ENCODE measurements around the gene CTSA. TPM values are rescaled to one million over a fixed set of nuclear protein-coding genes. Genes with fewer than 3 reads are reported as not detected.
"Not testable (repeated sequence)": the region's sequence is repeated elsewhere in the genome, so short reads cannot be mapped to it uniquely, and the experiment has no call there.

CTSA gene
- polyA plus RNA-seq, 12 donors: 54.5 to 110 (median 60.1) TPM; not detected in 1

DNA sequence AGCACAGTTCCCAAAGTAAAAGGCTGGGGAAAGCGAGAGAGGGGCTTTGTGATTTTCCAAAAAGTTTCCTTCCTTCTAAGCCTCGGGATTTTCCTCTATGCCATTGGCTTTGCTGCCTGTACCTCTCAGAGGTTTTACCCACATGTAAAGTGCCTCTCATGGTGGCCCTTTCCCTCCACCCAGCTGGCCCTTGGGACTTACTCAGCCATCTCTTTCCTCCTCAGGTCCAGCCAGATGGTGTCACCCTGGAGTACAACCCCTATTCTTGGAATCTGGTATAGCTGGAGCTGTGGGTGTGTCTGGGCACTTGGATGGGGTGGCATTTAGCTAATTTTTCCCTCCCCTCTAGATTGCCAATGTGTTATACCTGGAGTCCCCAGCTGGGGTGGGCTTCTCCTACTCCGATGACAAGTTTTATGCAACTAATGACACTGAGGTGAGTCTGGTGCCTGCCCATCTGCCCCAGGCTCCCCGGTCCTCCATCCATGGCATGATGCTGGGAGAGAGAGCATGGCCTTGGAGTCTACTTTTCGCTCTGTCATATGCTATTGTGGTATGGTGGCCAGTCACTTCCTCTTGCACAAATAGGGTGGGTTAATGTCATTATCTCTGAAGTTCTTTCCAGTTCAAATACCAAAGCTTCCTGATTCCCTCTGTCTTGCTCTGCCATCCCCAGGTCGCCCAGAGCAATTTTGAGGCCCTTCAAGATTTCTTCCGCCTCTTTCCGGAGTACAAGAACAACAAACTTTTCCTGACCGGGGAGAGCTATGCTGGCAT, 1.1 kb downstream of the CTSA start:
- no peak for DNase-seq

DNA sequence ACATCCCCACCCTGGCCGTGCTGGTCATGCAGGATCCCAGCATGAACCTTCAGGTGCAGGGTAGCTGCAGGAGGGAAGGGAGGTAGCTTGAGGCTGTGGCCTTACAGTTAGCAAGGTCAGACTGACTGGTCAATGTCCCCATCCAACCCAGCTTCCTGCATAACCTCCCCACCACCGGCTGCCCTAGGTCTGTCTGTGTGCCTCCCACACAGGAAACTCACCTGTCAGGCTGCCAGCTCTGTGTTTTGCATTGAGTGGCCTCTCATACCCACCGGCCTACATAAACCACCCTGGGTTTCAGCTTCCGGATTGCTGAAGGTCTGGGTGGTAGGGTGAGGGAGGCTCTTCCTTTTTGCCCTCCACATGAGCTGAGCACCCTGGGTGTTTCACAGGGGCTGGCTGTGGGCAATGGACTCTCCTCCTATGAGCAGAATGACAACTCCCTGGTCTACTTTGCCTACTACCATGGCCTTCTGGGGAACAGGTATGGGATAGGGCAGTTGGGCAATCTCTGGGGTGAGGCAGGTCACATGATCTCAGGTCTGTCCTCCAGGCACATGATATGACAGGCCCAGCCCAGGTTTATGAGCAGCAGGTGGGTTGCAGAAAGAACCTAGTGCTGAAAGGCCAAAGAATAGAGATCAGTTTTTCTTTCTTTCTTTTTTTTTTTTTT, 1.8 kb downstream of the CTSA start:
- no peak for DNase-seq

DNA sequence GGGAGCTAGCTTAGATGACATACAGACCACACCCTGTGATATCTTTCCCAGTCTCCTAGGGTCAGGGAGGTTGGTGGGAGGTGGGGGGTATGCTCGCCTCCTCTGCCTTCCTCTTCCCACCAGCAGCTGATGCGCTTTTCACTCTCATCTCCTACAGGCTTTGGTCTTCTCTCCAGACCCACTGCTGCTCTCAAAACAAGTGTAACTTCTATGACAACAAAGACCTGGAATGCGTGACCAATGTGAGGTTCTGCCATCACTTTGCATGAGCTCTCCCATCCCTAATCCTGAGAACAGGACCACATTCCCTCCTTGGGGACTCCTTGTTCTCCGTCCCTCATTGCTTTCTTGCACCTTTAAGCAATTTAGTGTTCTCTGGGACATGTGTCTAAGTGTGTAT, 2.7 kb downstream of the CTSA start:
- no peak for DNase-seq

DNA sequence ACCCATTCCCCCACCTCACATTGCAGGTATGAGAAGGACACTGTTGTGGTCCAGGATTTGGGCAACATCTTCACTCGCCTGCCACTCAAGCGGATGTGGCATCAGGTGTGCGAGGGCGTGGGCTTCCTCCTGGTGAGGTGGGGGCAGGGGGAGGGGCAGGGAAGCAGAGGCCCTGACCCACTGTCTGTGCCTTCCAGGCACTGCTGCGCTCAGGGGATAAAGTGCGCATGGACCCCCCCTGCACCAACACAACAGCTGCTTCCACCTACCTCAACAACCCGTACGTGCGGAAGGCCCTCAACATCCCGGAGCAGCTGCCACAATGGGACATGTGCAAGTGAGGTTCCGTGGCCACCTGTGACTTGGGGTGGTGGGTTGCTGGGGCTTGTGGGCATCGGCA, 3.7 kb downstream of the CTSA start:
- no peak for DNase-seq

DNA sequence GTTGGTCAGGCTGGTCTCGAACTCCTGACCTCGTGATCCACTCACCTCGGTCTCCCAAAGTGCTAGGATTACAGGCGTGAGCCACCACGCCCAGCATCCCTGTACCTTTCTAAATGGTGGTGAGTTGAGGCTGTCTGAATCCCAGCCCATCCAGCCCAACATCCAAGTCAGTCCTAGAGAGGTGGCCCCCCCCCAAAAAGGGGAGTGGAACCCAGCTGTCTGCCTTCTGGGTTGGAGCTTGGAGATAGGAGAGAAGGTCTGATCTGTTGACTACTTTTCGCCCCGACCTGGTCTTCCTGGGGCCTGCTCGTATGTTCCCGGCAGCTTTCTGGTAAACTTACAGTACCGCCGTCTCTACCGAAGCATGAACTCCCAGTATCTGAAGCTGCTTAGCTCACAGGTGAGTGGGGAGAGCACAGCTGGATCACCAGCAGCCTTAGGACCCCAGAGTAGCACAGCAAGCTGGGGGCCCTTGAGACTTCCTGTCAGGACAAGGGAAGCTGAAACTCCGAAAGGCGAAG, 5.6 kb downstream of the CTSA start:
- DNase-seq: no peak

DNA sequence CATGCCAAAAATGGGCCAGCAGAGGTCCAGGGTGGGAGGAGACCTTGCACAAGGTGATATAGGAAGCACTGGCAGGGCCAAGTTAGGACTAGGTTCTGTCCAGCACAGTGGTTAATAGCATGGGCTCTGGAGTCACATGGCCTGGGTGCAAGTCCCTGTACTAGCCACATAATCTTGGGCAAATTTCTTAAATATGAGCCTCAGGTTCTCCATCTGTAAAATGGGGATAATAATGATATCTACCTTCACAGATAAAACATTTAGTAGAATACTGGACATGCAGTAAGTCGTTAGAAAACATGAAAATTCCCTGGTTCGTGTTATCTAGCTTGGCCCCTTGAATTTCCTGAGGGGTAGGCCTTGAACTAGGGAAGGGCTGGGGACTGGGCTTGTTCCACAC, 6.2 kb downstream of the CTSA start:
- no peak for DNase-seq

DNA sequence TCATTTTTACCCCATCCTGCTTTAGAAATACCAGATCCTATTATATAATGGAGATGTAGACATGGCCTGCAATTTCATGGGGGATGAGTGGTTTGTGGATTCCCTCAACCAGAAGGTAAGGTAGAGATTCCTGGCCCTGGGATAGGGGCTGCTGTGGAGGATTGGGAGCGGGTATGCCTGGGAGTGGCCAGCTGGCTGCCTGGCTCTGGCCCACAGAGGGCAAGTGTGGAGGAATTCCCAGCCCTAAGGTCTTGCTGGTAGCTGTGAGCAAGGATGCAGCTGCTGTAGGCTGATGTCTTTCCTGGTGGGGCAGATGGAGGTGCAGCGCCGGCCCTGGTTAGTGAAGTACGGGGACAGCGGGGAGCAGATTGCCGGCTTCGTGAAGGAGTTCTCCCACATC, 6.6 kb downstream of the CTSA start:
- no peak for DNase-seq

DNA sequence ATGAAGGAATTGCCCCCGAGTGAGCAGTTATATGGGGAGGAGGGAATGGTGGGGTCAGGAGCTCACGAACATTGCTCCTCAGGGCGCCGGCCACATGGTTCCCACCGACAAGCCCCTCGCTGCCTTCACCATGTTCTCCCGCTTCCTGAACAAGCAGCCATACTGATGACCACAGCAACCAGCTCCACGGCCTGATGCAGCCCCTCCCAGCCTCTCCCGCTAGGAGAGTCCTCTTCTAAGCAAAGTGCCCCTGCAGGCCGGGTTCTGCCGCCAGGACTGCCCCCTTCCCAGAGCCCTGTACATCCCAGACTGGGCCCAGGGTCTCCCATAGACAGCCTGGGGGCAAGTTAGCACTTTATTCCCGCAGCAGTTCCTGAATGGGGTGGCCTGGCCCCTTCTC, 7.2 kb downstream of the CTSA start:
- DNase-seq: no peak

DNA sequence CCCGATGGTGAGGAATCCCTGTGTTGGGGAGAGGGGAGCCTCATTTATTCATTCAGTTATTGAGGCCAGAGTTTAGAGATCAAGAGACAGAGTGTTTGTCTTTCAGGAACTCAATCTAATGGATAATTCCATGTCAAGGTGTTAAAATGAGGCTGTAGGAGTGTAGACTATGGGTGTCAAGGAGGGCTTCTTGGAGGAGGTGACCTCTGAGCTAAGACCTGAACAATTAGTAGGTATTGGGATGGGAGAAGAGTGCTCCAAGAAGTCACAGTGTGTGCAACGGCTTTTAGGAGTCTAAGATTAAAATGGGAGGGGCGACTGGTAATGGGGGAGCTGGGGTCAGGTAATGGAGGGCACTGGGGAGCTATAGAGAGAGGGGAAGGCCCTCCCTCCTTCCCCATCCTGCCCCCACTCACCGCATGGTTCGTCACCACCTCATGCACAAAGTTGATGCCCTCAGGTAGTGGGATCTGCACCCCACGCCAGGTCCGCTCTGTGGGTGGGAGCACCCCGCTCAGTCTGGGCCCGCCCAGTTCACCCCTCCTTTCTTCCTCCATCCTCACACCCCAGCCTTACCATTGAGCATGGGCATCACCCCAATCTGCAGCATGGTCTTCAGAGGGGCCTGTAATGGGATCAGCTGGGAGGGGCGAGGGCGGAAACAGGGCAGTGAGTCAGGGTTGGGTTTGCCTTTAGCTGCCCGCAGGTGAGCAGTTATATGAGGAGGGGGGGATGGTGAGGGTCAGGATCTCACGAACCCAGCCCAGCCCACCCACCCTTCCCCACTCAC, 8.1 kb downstream of the CTSA start:
- DNase-seq: no peak

DNA sequence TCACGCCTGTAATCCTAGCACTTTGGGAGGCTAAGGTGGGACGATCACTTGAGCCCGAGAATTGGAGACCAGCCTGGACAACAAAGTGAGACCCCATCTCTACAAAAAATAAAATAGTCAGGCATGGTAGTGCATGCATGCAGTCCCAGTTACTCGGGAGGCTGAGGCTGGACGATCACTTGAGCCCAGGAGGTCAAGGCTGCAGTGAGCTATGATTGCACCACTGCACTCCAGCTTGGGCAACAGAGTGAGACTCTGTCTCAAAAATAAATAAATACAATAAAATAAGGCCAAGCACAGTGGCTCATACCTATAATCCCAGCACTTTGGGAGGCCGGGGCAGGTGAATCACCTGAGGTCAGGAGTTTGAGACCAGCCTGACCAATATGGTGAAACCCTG, 10.2 kb downstream of the CTSA start:
- DNase-seq: not testable (repeated sequence)

DNA sequence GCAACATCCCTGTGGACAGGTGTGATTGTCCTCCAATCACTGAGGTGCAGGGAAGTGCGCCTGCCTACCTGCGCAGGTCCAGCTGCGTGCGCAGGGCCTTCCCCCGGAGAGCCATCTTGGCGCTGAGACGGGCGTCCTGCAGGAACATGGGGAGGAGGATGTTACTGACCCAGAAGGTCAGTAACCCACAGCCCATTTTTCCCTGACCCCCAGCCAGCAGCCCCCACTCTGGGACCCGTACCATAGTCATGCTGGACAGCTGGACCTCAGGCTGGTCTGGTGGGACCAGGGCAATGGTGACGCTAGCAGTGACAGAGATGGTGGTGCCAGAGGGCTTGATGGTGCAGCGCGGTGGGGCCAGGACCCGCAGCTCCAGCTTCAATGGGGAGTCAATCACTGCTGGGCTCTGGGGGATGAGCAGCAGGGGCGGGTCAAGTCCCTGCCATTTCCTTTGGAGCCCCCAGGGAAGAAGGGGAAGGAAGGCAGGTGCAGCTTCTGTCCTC, 11.1 kb downstream of the CTSA start:
- no peak for DNase-seq

DNA sequence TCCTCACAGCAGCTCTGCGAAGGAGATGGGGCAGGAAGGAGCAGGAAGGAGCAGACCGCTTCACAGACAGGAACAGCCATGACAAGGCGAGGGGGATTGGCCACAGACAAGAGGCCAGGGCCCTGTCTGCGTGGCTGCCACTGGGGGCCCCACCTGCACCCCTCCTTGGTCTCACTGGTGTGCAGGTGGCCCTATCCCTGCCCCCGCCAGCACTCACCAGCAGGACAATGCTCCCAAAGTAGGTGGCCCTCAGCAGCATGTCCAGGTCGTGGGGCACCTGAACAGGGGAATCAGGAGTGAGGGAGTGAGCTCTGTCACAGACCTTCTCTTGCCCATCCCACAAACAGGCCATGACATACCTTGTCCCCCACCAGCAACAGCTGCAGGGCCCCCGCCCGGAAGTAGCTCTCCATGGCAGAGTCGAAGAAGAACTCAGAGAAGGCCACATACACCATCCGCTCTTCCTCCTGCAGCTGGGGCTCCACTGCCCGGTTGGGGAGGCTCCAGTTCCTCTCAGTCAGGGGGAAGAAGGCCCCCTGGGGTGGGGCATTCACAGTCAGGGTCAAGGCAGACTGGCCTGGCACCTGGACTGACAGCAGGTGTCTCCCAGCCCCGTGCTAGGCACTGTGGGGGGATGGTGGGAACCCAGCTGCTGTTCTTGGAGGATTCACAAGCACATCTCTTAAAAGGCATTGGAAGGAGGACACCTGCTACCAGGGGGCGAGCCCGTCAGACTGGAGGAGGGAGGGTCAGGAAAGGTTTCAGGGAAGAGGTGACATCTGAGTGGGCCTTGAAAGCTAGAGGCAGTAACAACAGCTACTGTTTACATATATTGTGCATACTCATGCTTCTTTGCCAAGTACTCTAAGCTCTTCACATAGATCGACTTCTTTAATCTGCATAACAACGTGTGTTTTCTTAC, 13.7 kb downstream of the CTSA start:
- no peak for DNase-seq

DNA sequence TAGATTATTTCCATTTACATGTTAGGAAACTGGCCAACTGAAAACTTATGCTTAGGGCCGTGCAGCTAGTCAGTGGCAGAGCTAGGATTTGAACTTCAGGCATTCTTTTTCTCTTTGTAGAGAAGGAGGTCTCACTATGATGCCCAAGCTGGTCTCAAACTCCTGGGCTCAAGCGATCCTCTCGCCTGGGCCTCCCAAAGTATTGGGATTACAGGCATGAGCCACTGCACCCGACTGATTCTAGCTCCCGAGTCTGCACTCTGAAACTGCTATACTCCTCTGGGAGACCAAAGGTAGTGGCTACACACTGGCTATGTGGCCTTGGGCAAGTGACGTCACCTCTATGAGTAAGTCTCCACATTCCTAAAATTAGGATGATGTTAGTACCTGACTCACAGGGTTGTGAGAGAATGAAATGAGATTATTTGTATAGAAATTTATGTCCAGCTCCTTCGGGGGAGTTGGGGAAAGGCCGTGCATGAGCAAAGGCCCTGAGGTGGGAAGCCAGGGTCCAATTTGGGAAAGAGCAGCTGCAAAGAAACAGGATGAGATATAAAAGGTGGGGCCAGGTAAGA, 14.5 kb downstream of the CTSA start:
- DNase-seq: no peak

DNA sequence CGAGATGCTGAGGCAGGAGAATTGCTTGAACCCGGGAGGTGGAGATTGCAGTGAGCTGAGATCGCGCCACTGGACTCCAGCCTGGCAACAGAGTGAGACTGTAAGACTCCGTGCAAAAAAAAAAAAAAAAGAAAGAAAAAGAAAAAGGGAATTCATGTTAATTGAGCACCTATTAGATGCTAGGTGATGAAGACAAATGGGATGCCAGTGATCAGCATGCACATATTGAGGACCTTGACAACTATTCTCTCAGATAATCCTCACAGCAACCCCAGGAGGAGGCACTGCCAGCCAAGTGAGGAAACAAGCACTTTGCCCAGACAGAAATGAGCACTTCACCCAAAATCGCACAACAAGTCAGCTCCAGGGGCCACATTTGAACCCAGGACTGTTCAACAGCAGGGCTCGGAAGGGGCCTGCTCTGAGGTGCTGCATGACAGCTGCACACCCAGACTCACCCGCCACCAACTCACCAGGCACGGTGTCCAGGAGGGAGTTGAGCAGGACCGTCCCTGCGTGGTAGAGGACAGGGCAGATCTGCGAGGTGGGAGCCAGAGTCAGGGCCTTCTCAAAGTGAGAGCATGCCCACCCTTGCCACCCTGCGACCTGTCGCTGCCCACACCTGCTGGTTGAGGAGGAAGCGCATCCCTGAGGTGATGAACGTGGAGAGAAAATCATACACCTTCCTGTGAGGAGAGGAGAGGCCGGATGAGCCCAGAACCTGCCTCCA, 16.2 kb downstream of the CTSA start:
- DNase-seq: no peak

DNA sequence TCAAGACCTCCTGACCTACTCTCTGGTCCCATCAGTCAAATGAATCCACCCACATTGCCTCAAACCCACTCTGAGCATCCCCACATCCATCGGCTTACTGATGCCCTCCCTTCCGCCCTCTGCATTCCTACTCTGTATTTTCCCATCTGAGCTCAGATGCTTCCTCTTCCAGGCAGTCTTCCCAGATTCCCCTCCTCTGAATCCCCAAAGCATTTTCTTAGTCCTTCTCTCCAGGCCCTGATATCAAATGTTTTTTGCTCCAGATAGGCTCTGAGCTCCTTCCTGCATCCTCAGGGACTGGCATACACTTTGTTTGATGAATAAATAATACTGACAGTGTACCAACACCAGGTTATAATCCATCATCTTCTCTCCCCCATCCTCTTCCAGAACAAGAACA, 16.9 kb downstream of the CTSA start:
- DNase-seq: no peak

DNA sequence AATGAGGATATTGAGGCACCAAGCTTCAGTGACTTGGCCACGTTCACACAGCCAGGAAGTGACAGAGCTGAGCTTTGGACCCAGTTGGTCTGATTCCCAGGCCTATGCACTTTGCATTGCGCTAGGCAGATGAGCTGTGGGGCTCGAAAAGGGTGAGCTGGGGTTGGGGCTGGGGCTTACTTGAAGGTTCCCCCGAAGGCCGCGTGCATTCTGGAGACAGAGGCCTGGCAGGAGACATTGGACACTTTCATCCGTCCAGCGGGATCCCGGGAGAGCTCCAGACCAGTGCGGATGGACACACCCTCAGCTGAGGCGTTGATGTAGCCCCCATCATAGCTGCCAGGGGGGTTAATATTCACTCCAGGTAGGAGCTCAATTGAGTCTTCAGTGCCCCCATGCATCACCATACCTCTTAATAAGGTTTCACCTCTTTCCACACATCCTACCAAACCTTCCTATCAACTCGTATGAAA, 18.2 kb downstream of the CTSA start:
- no peak for DNase-seq

DNA sequence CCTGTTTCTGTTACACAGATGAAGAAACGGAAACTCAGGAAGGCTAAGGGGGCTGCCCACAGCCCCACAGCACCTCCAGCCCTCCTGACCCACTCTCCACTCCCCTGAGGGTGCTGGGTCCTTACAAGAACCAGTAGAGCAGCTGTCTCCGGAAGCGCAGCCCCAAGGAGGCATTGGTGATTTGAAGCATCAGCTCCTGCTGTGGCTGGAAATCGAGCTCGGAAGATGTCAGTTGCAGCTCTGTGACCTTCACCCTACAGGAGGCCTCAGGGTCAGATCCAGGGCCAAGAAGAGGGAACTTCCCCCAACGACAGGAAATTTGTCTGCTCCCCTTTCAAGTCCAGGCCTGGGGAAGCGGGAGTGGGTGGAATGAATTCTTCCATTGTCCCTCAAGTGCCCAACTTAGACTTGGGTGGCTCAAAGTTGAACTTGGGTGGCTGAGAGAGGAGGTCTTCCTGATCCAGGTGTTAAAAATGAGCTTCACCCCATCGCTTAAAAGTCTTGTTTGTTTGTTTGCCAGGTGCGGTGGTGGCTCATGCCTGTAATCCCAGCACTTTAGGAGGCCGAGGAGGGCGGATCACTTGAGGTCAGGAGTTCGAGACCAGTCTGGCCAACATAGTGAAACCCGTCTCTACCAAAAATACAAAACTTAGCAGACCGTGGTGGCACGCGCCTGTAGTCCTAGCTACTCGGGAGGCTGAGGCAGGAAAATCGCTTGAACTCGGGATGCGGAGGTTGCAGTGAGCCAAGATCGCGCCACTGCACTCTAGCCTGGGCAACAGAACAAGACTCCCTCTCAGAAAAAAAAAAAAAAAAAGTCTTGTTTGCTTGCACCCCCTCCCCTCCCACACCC, 18.9 kb downstream of the CTSA start:
- DNase-seq: no peak

DNA sequence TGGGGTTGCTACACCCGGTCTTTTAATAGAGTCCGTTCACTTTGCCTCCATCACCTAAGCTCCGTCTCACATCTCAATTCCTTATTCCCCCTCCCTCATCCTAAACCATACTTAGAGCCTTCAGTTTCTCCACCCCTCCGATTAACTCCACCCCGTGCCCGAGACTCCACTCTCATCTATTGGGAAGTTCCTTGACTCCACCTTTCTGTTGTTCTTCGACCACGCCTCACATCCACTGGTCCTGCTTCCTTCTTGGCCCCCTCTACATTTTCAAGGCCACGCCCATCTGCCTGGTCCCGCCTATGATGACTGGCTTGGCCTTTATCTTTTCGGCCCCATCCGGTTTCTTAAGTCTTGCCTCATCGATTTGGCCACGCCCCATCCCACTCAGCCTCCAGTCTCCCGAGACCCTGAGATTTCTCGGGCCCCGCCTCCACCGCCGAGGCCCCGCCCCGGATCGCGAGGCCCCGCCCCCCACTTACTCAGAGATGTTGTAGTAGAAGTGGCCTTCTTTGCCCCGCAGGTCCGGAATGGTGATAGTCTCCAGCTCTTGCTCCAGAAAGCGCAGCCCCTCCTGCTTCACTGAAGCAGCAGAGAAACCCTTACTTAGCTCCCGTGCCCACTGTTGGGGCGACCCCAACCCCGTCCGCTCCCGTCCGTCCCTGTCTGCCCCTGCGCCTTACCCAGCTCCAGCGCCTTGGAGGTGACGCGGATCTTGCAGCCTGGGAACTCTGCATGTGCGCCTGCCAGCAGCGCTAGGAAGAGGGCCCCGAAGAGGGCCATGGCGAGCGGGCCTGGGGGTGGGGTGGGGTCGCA, 19.7 kb downstream of the CTSA start:
- DNase-seq: peak; percentile 90
